ENCODE data around the gene RAB4A. TPM values are rescaled to one million over a fixed set of nuclear protein-coding genes. Genes with fewer than 3 reads are reported as not detected.

Gene RAB4A
- total RNA-seq, 2 donors from 2014 or later: 25.5 to 29.5 TPM

GRCh38 chr1:229264487-229264886 is 6.4 kb upstream of the RAB4A start:
- Histone ChIP-seq H3K4me1 (ENCODE audit: control insufficient read depth in 1 of 2, low read depth in 2 of 2) (no peaks in the 10 kb centered on the region), H3K4me3 (no peak overlapping the region), H3K9me3 (no peaks in the 10 kb centered on the region), H3K27me3 (replicated peaks; ENCODE audit: insufficient read depth) (no peaks in the 10 kb centered on the region), H3K27ac (no peak overlapping the region), H3K36me3 (no peaks in the 10 kb centered on the region)
- no peak for TF ChIP-seq CTCF (IDR thresholded peaks at IDR 0.05)
- DNase-seq (ENCODE audit: low spot score): no peak
- no peak for ATAC-seq (ENCODE audit: insufficient number of reproducible peaks, low FRiP score, low read depth)

- ATAC-seq (ENCODE audit: insufficient number of reproducible peaks, low FRiP score, low read depth) (no peak), DNase-seq (ENCODE audit: low spot score) (no peak)
- peaks cover 0 to 10% of the 10 kb centered on the region in 2 donors for H3K4me1 ChIP-seq (ENCODE audit: control insufficient read depth in 1 of 2, low read depth in 2 of 2)
- H3K27me3 ChIP-seq (replicated peaks; ENCODE audit: insufficient read depth): no peaks in the 10 kb centered on the region
- H3K9me3 ChIP-seq: no peaks in the 10 kb centered on the region
- H3K36me3 ChIP-seq: no peaks in the 10 kb centered on the region
- TF ChIP-seq CTCF (IDR thresholded peaks at IDR 0.05): no peak
- H3K4me3 ChIP-seq: no peak overlapping the region
- no peak overlapping the region for H3K27ac ChIP-seq
Measured at GRCh38 chr1:229266274-229266673, 4.6 kb upstream of the RAB4A start.

GRCh38 chr1:229266832-229267500 is 3.9 kb upstream of the RAB4A start:
- TF ChIP-seq CTCF (IDR thresholded peaks at IDR 0.05): no peak
- no peak for ATAC-seq (ENCODE audit: insufficient number of reproducible peaks, low FRiP score, low read depth)
- no peak overlapping the region for H3K27ac ChIP-seq

GRCh38 chr1:229268505-229268904 is 2.4 kb upstream of the RAB4A start:
- H3K27ac ChIP-seq: peak overlapping the region in 1 of 2 donors; percentile 73
- DNase-seq (ENCODE audit: low spot score) (no peak), ATAC-seq (ENCODE audit: insufficient number of reproducible peaks, low FRiP score, low read depth) (no peak)
- H3K36me3 ChIP-seq: no peaks in the 10 kb centered on the region
- no peaks in the 10 kb centered on the region for H3K9me3 ChIP-seq
- no peaks in the 10 kb centered on the region for H3K27me3 ChIP-seq (replicated peaks; ENCODE audit: insufficient read depth)
- H3K4me1 ChIP-seq (ENCODE audit: control insufficient read depth in 1 of 2, low read depth in 2 of 2): peaks cover 16 to 29% of the 10 kb centered on the region in 2 donors
- no peak for TF ChIP-seq CTCF (IDR thresholded peaks at IDR 0.05)
- no peak overlapping the region for H3K4me3 ChIP-seq

More at GRCh38 chr1:229266832-229267500, 3.9 kb upstream of the RAB4A start:
- H3K36me3 ChIP-seq: no peaks in the 10 kb centered on the region
- H3K9me3 ChIP-seq: no peaks in the 10 kb centered on the region
- H3K27me3 ChIP-seq (replicated peaks; ENCODE audit: insufficient read depth): no peaks in the 10 kb centered on the region
- H3K4me3 ChIP-seq: no peak overlapping the region
- no peak for DNase-seq (ENCODE audit: low spot score)
- H3K4me1 ChIP-seq (ENCODE audit: control insufficient read depth in 1 of 2, low read depth in 2 of 2): peaks cover under 1 to 14% of the 10 kb centered on the region in 2 donors

GRCh38 chr1:229271448-229272159 is 693 bp downstream of the RAB4A start:
- no peaks in the 10 kb centered on the region for H3K9me3 ChIP-seq
- peak overlapping the region; percentile 75 for H3K4me3 ChIP-seq
- peak overlapping the region; percentile 73 to 75 for H3K27ac ChIP-seq
- H3K27me3 ChIP-seq (replicated peaks; ENCODE audit: insufficient read depth): no peaks in the 10 kb centered on the region
- no peaks in the 10 kb centered on the region for H3K36me3 ChIP-seq
- ATAC-seq (ENCODE audit: insufficient number of reproducible peaks, low FRiP score, low read depth): peak; percentile 5
- DNase-seq (ENCODE audit: low spot score): no peak
- peaks cover 24 to 40% of the 10 kb centered on the region in 2 donors for H3K4me1 ChIP-seq (ENCODE audit: control insufficient read depth in 1 of 2, low read depth in 2 of 2)
- no peak for TF ChIP-seq CTCF (IDR thresholded peaks at IDR 0.05)
